Activated T-cell treated with anti-CD3 and anti-CD28 coated beads, Interleukin-2, amount 50 U/mL, for 24 hours (primary cell): ENCODE results near the gene MAD1L1.
A peak's percentile ranks its signal among the peaks of the same experiment; 100 is the strongest.
"Not testable (repeated sequence)": the region's sequence is repeated elsewhere in the genome, so short reads cannot be mapped to it uniquely, and the experiment has no call there.

Experiments
- DNase-seq: peaks from one replicate; pipeline ENCODE4 v3.0.0-alpha.2; 2020
- H3K27ac Mint-ChIP-seq: 2 replicates; pipeline ENCODE4 v1.8.0; 2020; ENCODE audit warnings: mild to moderate bottlenecking, mixed read lengths
- H3K27me3 Mint-ChIP-seq: 2 replicates; pipeline ENCODE4 v1.8.0; 2020; ENCODE audit warnings: mixed read lengths
- H3K36me3 Mint-ChIP-seq: 2 replicates; pipeline ENCODE4 v1.8.0; 2020; ENCODE audit warnings: low read depth, mixed read lengths
- H3K4me1 Mint-ChIP-seq: 2 replicates; pipeline ENCODE4 v1.8.0; 2020; ENCODE audit warnings: low read depth, mixed read lengths
- H3K4me3 Mint-ChIP-seq: 2 replicates; pipeline ENCODE4 v1.8.0; 2020; ENCODE audit warnings: mild to moderate bottlenecking, moderate library complexity, mixed read lengths
- H3K9me3 Mint-ChIP-seq: 2 replicates; pipeline ENCODE4 v1.8.0; 2020; ENCODE audit warnings: mixed read lengths

The MAD1L1 gene

GRCh38 chr7:1823376-1824150 lies 409.2 kb downstream of the MAD1L1 start:
- H3K27me3 Mint-ChIP-seq = no peaks in the 10 kb centered on the region
- peaks cover 3% of the 10 kb centered on the region for H3K36me3 Mint-ChIP-seq
- no peaks in the 10 kb centered on the region for H3K9me3 Mint-ChIP-seq
- H3K4me1 Mint-ChIP-seq = peaks cover 57% of the 10 kb centered on the region
- H3K27ac Mint-ChIP-seq = no peak overlapping the region
- H3K4me3 Mint-ChIP-seq = no peak overlapping the region
- no peak for DNase-seq

- DNase-seq = peak; percentile 52
- peak overlapping the region; percentile 24 for H3K4me3 Mint-ChIP-seq
- H3K36me3 Mint-ChIP-seq = peaks cover 5% of the 10 kb centered on the region
- H3K27ac Mint-ChIP-seq = peak overlapping the region; percentile 63
- no peaks in the 10 kb centered on the region for H3K27me3 Mint-ChIP-seq
- H3K4me1 Mint-ChIP-seq = peaks cover 47% of the 10 kb centered on the region
- no peaks in the 10 kb centered on the region for H3K9me3 Mint-ChIP-seq
Measured at GRCh38 chr7:1819259-1819841, 413.4 kb downstream of the MAD1L1 start.

- H3K27me3 Mint-ChIP-seq = no peaks in the 10 kb centered on the region
- H3K36me3 Mint-ChIP-seq = peaks cover 11% of the 10 kb centered on the region
- H3K9me3 Mint-ChIP-seq = no peaks in the 10 kb centered on the region
- peak overlapping the region; percentile 24 for H3K4me3 Mint-ChIP-seq
- peak overlapping the region; percentile 63 for H3K27ac Mint-ChIP-seq
- H3K4me1 Mint-ChIP-seq = peaks cover 41% of the 10 kb centered on the region
- DNase-seq = no peak
Measured at GRCh38 chr7:1818575-1819258, 414.0 kb downstream of the MAD1L1 start.

- Mint-ChIP-seq H3K9me3 (no peaks in the 10 kb centered on the region), H3K4me3 (no peak overlapping the region), H3K27me3 (no peaks in the 10 kb centered on the region), H3K27ac (no peak overlapping the region), H3K4me1 (peaks cover 31% of the 10 kb centered on the region), H3K36me3 (peaks cover 9% of the 10 kb centered on the region)
- DNase-seq = no peak
Measured at GRCh38 chr7:1817061-1817712, 415.6 kb downstream of the MAD1L1 start.

GRCh38 chr7:1816451-1816850 lies 416.3 kb downstream of the MAD1L1 start:
- H3K9me3 Mint-ChIP-seq, H3K4me3 Mint-ChIP-seq, H3K27me3 Mint-ChIP-seq, H3K36me3 Mint-ChIP-seq, DNase-seq, H3K27ac Mint-ChIP-seq: not testable (repeated sequence)
- H3K4me1 Mint-ChIP-seq = peaks cover 26% of the 10 kb centered on the region

GRCh38 chr7:1815551-1816281 lies 417.0 kb downstream of the MAD1L1 start:
- H3K4me3 Mint-ChIP-seq, H3K27me3 Mint-ChIP-seq, H3K27ac Mint-ChIP-seq, DNase-seq, H3K36me3 Mint-ChIP-seq, H3K9me3 Mint-ChIP-seq: not testable (repeated sequence)
- peaks cover 22% of the 10 kb centered on the region for H3K4me1 Mint-ChIP-seq

GRCh38 chr7:1815051-1815481 lies 417.7 kb downstream of the MAD1L1 start:
- DNase-seq = no peak
- Mint-ChIP-seq H3K9me3 (no peaks in the 10 kb centered on the region), H3K4me1 (peaks cover 20% of the 10 kb centered on the region), H3K36me3 (peaks cover 9% of the 10 kb centered on the region), H3K27ac (no peak overlapping the region), H3K4me3 (no peak overlapping the region), H3K27me3 (no peaks in the 10 kb centered on the region)

GRCh38 chr7:1814089-1814811 lies 418.5 kb downstream of the MAD1L1 start:
- no peak for DNase-seq
- H3K27ac Mint-ChIP-seq = no peak overlapping the region
- no peak overlapping the region for H3K4me3 Mint-ChIP-seq
- H3K4me1 Mint-ChIP-seq = peaks cover 11% of the 10 kb centered on the region
- H3K36me3 Mint-ChIP-seq = peaks cover 9% of the 10 kb centered on the region
- H3K27me3 Mint-ChIP-seq = no peaks in the 10 kb centered on the region
- no peaks in the 10 kb centered on the region for H3K9me3 Mint-ChIP-seq

DNA sequence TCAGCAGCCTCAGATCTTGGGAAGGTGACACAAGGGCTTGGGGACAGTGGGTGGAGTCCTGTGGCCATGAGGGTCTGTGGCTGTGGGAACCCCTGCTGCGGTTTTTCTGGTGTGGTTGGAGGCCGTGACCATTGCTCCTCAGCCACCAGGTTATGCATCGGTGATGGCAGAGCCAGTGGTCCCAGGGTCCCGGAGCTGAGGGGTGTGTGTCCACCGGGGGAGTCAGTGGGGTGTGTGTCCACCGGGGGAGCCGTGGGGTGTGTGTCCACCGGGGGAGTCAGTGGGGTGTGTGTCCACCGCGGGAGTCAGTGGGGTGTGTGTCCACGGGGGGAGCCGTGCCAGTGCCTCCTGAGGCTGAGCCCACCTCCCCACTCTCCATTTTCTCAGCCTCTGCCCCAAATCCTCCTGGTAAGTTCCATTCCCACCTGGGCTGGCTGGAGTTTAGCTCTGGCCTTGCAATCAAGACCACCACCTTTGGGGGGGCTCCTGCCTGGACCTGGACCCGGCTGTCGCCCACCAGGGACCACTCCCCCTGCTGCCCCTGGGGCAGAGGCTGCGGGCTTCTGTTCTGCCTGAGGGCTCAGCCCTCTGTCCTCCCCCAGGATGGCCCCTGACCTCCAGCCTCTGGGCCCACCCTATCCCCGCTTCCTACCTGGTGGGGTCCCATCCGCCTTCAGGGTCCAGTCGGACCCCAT lies 419.2 kb downstream of the MAD1L1 start:
- no peak overlapping the region for H3K27ac Mint-ChIP-seq
- no peaks in the 10 kb centered on the region for H3K9me3 Mint-ChIP-seq
- H3K4me1 Mint-ChIP-seq = peaks cover 4% of the 10 kb centered on the region
- no peak for DNase-seq
- H3K4me3 Mint-ChIP-seq = no peak overlapping the region
- H3K27me3 Mint-ChIP-seq = no peaks in the 10 kb centered on the region
- H3K36me3 Mint-ChIP-seq = peaks cover 9% of the 10 kb centered on the region

GRCh38 chr7:1812509-1813393 lies 420.0 kb downstream of the MAD1L1 start:
- Mint-ChIP-seq H3K4me3 (no peak overlapping the region), H3K9me3 (no peaks in the 10 kb centered on the region), H3K27ac (no peak overlapping the region), H3K4me1 (no peaks in the 10 kb centered on the region), H3K27me3 (no peaks in the 10 kb centered on the region), H3K36me3 (peaks cover 9% of the 10 kb centered on the region)
- no peak for DNase-seq

DNA sequence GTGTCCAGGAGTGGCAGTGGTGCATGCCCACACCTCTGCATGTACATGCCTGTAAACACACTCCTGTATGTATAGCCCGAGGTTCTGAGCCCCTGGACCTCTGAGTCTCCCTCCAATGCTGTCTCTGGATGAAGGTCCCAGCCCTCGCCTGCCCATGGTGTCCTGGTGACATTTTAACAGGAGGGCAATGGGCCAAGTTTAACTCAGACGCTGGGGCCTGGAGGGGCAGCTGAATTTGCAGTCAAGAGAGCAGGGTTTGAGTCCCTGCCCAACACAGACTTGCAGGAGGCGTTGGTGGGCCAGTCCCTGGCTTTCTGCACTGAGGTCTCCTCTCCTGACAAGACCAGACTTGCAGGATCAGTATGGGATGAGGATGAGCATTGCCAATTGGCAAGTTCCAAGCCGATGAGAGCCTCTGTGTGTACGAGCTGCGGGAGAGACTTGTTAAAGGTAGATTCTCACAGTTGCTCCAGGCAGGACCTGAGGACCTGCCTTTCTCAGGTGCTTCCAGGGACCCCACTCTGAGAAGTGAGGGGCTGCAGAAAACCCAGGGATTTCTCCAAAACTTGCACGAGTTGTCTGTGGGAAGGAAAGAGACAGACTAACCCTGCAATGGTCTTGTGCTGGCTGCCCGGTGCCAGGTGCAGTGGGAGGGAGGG lies 420.8 kb downstream of the MAD1L1 start:
- no peak for DNase-seq
- Mint-ChIP-seq H3K4me3 (no peak overlapping the region), H3K27ac (no peak overlapping the region), H3K4me1 (no peaks in the 10 kb centered on the region), H3K27me3 (no peaks in the 10 kb centered on the region), H3K36me3 (peaks cover 9% of the 10 kb centered on the region), H3K9me3 (no peaks in the 10 kb centered on the region)
